Placental epithelial cell (primary cell): ENCODE results near the gene PRG2. TPM values are rescaled to one million over a fixed set of nuclear protein-coding genes. Genes with fewer than 3 reads are reported as not detected.

ENCODE experiments used
- total RNA-seq: library from RNA; depleted of rRNA; stranded (reverse); fragments of >200 nt; gene quantifications from 2 replicates; pipeline ENCODE4 v1.2.3, GENCODE V29; 2012

The PRG2 gene
- total RNA-seq, result not detected in 2 replicates

DNA sequence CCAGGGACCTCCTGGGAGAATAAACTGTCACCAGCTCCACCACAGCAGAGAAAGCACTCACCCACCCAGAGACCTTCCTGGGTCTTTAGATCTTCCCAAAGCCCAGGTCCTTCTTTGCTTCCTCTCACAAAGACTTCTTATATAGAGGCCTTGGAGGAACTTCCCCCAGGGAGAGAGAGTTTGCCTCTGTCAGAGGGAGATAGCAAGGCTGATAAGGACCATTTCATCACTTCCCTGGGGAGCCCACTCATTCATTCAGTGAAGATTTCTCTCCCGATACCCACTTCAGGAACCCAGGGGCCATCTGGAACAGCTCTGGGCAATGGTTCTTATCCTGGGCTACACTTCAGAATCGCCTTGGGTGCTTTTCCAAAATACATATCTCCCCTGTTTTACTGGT lies at the start of gene PRG2:
Gene PRG2, minus strand, starts transcription at position 116 of the 400 bp plus-strand sequence. CDS start 706 bp downstream, outside the sequence.

DNA sequence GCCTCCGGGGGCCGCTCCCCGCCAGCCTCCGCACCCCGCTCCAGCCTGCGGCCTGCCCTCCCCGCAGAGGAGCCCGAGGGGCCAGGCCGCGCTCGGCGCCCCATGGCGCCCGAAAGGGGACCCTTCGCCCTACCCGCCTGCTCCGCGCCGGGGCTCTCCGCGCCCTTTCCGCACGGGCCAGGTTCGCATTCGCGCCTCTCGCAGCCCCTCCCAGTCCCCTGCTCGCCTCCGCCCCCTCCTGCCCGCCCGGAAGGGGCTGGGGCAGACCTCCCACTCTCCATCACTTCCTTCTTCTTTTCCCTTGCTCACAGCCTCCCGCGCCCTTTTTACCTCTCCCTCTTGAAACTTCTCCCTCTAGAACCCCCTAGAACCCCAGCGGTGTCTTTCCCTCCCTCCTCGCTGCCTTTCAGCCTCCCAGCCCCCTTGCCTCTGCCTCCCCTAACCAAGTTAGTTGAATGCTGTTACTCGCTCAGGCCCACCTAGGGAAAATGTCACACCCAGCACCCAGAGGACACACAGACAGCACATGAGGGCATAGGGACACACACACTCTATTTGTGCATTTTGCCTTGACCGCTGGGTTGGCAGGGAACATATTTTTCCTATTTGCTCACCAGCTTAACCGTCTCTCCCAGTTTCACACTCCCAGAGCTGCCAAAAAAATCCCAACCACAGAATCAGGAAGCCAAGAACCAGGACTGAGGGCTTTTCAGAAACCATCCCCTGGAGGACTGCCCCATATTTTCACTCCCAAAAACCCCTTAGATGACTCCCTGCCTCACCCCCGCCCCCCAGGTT lies 36.7 kb upstream of the PRG2 start, which contains the start of gene SLC43A3:
Gene SLC43A3, minus strand, starts transcription at position 193 of the 798 bp plus-strand sequence. CDS start 949 bp downstream, outside the sequence.

GRCh38 chr11:57380975-57381374 lies 9.5 kb downstream of the PRG2 start, which contains the start of gene PRG3:
Gene PRG3, minus strand, starts transcription at chr11:57381150. Its CDS starts 442 bp downstream, at chr11:57380708.

GRCh38 chr11:57338142-57338541 lies 52.3 kb downstream of the PRG2 start, which contains the start of gene P2RX3:
Gene P2RX3, plus strand, starts transcription at chr11:57338352. Its CDS starts 199 bp downstream, at chr11:57338551.

Other genes with a start within 250 kb of the PRG2 start
- gene LRRC55, start 208.7 kb downstream of the PRG2 start, total RNA-seq, result not detected in 2 replicates
- not detected in 2 replicates for gene APLNR, start 153.4 kb downstream of the PRG2 start, total RNA-seq
- gene TNKS1BP1, start 65.7 kb downstream of the PRG2 start, total RNA-seq, result 138 and 190 TPM in 2 replicates
- 48.3 and 76.0 TPM in 2 replicates for gene SSRP1, start 54.8 kb downstream of the PRG2 start, total RNA-seq
- not detected in 2 replicates for gene P2RX3, start 52.3 kb downstream of the PRG2 start, total RNA-seq
- gene PRG3, start 9.5 kb downstream of the PRG2 start, total RNA-seq, result not detected in 2 replicates
- gene SLC43A3, start 36.5 kb upstream of the PRG2 start, total RNA-seq, result 5.9 and 6.2 TPM in 2 replicates
- 0.22 TPM in 1 of 2 replicates, not detected in the other for gene RTN4RL2, start 69.9 kb upstream of the PRG2 start, total RNA-seq
- gene SLC43A1, start 125.1 kb upstream of the PRG2 start, total RNA-seq, result 1.2 and 1.6 TPM in 2 replicates
- gene TIMM10, start 140.1 kb upstream of the PRG2 start, total RNA-seq, result 16.8 and 19.6 TPM in 2 replicates
- not detected in 2 replicates for gene SMTNL1, start 146.9 kb upstream of the PRG2 start, total RNA-seq
- gene UBE2L6, start 177.0 kb upstream of the PRG2 start, total RNA-seq, result 0.33 and 3.1 TPM in 2 replicates
- 0.65 and 13.7 TPM in 2 replicates for gene SERPING1, start 207.0 kb upstream of the PRG2 start, total RNA-seq